IMR-90 (cell line): ENCODE data around the gene CC2D2A.

Source experiments
- BHLHE40 ChIP-seq: fragments of 150-350 bp; IDR thresholded peaks from 2 replicates; pipeline ENCODE4 v1.6.1; 2016; ENCODE audit warnings: mild to moderate bottlenecking, low read depth, low read length
- CEBPB ChIP-seq: IDR thresholded peaks from 2 replicates; pipeline ENCODE4 v1.6.1; 2012; ENCODE audit warnings: low read depth, low read length, improper control_type of control experiment
- CTCF ChIP-seq: conservative IDR thresholded peaks from 2 replicates; pipeline ENCODE4 v1.5.1; 2012; ENCODE audit warnings: mild to moderate bottlenecking, low read depth, low read length, improper control_type of control experiment
- ELK1 ChIP-seq: fragments of 150-350 bp; IDR thresholded peaks from 2 replicates; pipeline ENCODE4 v1.6.1; 2016; ENCODE audit warnings: low read depth, mild to moderate bottlenecking, low read length, moderate library complexity, borderline replicate concordance
- FOS ChIP-seq: fragments of 150-350 bp; IDR thresholded peaks from 2 replicates; pipeline ENCODE4 v1.6.1; 2016; ENCODE audit warnings: low read depth, low read length
- MAFK ChIP-seq: IDR thresholded peaks from 2 replicates; pipeline ENCODE4 v1.6.1; 2012; ENCODE audit warnings: low read depth, low read length, improper control_type of control experiment
- MAZ ChIP-seq: IDR thresholded peaks from 2 replicates; pipeline ENCODE4 v1.6.1; 2012; ENCODE audit warnings: low read depth, mild to moderate bottlenecking, low read length, improper control_type of control experiment, moderate library complexity, borderline replicate concordance
- POLR2A ChIP-seq: IDR thresholded peaks from 2 replicates; pipeline ENCODE4 v1.6.1; 2012; ENCODE audit warnings: mild to moderate bottlenecking, low read depth, low read length
- RAD21 ChIP-seq: IDR thresholded peaks from 2 replicates; pipeline ENCODE4 v1.6.1; 2012; ENCODE audit warnings: low read length, improper control_type of control experiment
- RCOR1 ChIP-seq: IDR thresholded peaks from 2 replicates; pipeline ENCODE4 v1.6.1; 2012; ENCODE audit warnings: mild to moderate bottlenecking, low read length, improper control_type of control experiment; ENCODE audit not compliant: insufficient replicate concordance
- RFX5 ChIP-seq: IDR thresholded peaks from 2 replicates; pipeline ENCODE4 v1.8.0; 2012; ENCODE audit warnings: low read depth, mild to moderate bottlenecking, low read length, moderate library complexity
- SMC3 ChIP-seq: fragments of 150-350 bp; IDR thresholded peaks from 2 replicates; pipeline ENCODE4 v1.6.1; 2016; ENCODE audit warnings: low read depth, mild to moderate bottlenecking, antibody characterized with exemption, low read length, moderate library complexity
- TF ChIP-seq, protein P1 (sequence below): fragments of 150-350 bp; IDR thresholded peaks from 2 replicates; pipeline ENCODE4 v1.6.1; 2017; ENCODE audit warnings: mild to moderate bottlenecking, antibody characterized with exemption, low read length, low read depth

GRCh38 chr4:15495621-15496020 lies 25.9 kb downstream of the CC2D2A start:
- TF ChIP-seq POLR2A (no peak), CTCF (no peak), FOS (no peak), SMC3 (no peak), BHLHE40 (no peak), CEBPB (no peak), RFX5 (no peak), MAFK (no peak), ELK1 (no peak), RAD21 (no peak), RCOR1 (no peak), MAZ (no peak)
- TF ChIP-seq, protein P1, sequence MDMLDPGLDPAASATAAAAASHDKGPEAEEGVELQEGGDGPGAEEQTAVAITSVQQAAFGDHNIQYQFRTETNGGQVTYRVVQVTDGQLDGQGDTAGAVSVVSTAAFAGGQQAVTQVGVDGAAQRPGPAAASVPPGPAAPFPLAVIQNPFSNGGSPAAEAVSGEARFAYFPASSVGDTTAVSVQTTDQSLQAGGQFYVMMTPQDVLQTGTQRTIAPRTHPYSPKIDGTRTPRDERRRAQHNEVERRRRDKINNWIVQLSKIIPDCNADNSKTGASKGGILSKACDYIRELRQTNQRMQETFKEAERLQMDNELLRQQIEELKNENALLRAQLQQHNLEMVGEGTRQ, result no peak
